Fibroblast of pulmonary artery (primary cell): ENCODE data around the gene NDUFAF8.

ENCODE experiments used
- DNase-seq: peaks from one replicate; pipeline ENCODE4 v3.0.0-alpha.2; 2010; ENCODE audit warnings: low read depth
- H3K4me3 ChIP-seq: replicated peaks from 2 replicates; pipeline ENCODE4 v1.5.1; 2011; ENCODE audit warnings: low read depth, mild to moderate bottlenecking, control low read depth, low read length, moderate library complexity
- TF ChIP-seq, protein P1 (sequence below): IDR thresholded peaks from 2 replicates; pipeline ENCODE4 v1.5.1; 2011; ENCODE audit warnings: mild to moderate bottlenecking, control low read depth, low read length, inconsistent platforms; ENCODE audit errors: missing control alignments

NDUFAF8 gene

DNA sequence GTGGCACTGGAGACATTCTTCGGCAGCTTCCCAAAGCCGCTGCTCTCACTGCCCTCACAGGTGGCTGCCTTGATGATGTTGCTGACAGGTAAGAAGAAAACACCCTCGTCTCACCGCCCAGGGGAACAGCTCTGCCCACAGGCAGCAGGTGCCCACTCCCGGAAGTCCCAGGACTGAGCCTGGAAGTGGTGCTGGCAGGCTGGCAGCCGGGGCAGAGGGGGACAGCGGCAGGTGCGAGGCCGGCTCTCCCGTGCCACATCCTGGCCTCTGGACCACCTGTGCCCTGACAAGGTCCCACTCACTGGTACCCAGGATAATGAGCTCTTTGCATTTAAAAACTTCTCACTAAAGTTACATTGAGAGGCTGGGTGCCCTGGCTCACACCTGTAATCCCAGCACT lies 36.8 kb upstream of the NDUFAF8 start:
- TF ChIP-seq, protein P1, sequence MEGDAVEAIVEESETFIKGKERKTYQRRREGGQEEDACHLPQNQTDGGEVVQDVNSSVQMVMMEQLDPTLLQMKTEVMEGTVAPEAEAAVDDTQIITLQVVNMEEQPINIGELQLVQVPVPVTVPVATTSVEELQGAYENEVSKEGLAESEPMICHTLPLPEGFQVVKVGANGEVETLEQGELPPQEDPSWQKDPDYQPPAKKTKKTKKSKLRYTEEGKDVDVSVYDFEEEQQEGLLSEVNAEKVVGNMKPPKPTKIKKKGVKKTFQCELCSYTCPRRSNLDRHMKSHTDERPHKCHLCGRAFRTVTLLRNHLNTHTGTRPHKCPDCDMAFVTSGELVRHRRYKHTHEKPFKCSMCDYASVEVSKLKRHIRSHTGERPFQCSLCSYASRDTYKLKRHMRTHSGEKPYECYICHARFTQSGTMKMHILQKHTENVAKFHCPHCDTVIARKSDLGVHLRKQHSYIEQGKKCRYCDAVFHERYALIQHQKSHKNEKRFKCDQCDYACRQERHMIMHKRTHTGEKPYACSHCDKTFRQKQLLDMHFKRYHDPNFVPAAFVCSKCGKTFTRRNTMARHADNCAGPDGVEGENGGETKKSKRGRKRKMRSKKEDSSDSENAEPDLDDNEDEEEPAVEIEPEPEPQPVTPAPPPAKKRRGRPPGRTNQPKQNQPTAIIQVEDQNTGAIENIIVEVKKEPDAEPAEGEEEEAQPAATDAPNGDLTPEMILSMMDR = no peak
- DNase-seq = no peak
- H3K4me3 ChIP-seq = no peak overlapping the region

DNA sequence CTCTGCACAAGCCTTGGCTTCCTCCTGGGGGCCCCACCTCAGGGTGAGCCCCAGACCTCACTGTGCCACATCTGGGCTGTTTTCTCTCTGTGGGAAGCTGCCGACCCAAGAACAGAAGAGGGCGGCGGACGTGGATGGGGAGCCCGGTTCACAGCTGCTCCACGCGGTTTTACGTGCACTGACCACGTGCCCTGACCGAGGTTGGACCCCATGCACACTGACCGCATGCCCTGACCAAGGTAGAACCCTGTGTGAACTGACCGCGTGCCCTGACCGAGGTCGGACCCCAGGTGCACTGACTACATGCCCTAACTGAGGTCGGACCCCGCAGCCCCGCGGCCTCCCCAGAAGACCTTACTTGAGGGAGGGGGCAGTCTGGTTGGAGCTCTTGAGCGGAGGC lies 36.0 kb upstream of the NDUFAF8 start:
- TF ChIP-seq, protein P1 = no peak
- no peak overlapping the region for H3K4me3 ChIP-seq
- no peak for DNase-seq

DNA sequence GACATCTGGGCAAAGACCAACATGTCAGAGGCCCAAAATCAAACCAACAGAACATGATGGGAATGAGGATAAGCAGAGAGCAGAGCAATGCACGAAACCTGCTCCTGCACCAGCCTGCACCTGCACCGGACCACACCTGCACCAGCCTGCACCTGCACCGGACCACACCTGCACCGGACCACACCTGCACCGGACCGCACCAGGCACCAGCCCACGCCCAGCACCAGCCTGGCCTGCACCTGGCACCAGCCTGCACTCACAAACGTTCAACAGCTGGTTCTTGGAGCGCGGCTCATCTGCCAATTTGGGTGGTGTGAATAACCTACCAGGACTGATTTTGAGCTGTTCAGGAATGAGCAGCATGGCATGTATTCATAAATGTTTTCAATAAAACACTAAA lies 34.5 kb upstream of the NDUFAF8 start:
- no peak overlapping the region for H3K4me3 ChIP-seq
- no peak for DNase-seq
- TF ChIP-seq, protein P1 = no peak

DNA sequence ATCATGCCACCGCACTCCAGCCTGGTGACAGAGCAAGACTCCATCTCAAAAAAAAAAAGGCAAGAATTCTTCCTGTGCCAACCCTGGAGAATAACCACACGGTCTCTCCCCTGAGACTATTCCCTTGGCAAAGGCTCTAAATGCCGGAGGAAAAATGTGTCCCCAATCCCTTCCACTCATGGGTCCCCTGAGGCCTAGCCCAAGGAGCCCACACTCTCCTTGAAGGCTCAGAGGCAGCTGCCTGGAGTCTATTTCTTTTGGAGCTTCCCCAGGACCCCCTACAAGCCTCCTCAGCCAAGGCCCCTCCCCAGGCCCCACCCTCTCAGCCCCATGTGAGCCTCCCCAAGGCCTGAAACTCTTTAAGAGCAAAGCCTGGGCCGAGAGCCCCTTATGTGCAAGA lies 33.0 kb upstream of the NDUFAF8 start:
- no peak for DNase-seq
- H3K4me3 ChIP-seq = no peak overlapping the region
- TF ChIP-seq, protein P1 = no peak

DNA sequence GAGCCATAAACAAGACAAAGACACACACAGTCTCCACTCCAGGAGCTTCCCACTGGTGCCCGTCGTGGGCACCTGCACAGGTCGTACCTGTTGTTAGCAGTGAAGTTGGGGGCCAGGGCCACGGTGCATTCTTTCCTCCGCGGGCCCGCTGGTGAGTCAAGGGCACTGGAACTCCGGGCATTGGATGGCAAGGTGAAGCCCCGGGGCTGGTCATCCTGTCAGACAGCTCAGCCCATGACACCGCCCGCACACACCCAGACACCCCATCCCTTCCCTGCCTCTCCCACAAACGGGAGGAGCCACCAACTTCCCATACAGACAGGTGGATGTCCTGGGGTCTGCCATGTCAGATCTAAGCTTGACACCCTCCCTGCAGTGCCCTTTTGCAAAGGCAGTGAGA lies 32.5 kb upstream of the NDUFAF8 start:
- H3K4me3 ChIP-seq = no peak overlapping the region
- DNase-seq = no peak
- TF ChIP-seq, protein P1 = no peak

DNA sequence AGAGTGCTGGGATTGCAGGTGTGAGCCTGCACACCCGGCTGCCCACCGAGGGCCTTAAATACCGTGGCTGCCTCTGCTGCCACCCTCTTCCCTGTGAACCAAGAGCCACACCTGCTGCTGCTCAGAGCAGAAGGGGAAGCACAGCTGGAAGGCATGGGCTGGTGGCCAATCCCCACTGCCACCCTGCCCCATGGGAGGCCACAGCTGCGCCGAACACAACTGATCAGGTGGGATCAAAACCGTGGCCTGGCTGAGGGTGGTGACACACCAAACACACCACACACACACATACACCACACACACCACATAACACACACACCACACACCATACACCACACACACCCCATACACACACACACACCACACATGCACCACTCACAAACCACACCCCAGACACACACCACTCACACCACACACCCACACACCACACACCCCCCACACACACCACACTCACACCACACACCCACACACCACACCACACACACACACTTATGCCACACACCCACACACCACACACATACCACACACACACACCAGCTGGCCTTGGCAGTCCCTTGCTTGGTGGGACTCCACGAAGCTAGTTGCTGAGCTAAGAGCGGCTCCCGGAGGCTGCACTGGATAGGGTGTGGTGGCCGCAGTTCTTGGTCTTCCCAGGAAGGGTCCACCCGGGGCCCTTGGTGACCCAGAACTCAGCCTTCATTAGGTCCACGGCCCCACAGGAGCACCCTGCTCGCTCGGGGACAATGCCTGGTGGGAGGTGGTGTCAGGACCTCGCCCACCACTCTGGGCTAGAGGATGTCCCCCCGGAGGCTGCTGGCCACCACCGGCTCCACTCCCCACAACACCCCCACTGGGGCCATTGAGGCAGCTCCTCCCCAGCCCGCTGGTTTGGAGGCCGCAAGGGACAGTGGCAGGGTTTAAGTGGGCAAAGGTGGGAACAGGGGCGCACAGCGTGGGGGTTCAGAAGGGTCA lies 31.2 kb upstream of the NDUFAF8 start:
- no peak for DNase-seq
- no peak overlapping the region for H3K4me3 ChIP-seq
- TF ChIP-seq, protein P1 = no peak

DNA sequence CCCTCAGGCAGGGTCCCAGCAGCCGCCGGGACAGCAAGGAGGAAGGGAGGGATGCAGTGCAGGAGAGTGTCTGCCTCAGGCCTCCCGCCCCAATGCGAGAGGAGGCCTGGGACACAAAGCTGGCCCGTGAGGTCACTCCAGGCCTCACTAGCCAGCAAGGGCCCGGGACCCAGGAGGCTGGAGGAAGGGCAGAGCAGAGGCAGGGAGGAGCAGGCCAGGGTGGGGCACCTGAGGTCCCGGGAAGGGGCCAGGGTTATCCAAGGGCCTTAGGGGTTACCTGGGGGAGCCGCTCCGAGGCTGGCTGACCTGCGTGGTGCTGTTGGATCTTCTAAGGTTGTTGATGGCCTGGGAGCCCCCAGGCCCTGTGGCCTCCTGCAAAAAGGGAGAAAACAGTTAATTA lies 30.5 kb upstream of the NDUFAF8 start:
- TF ChIP-seq, protein P1 = no peak
- no peak for DNase-seq
- no peak overlapping the region for H3K4me3 ChIP-seq
